Measurements from ENCODE around the gene HTR7.

GRCh38 chr10:90837486-90837885 lies 20.4 kb downstream of the HTR7 start:
- TF ChIP-seq CTCF (IDR thresholded peaks at IDR 0.05; ENCODE audit: poor library complexity) (no peak), EZH2phosphoT487 (IDR thresholded peaks at IDR 0.05; ENCODE audit: low read depth, severe bottlenecking, unreplicated experiment) (no peak)

Data from hepatocyte (in vitro differentiated cells).